Lower lobe of right lung (tissue), 2 donors: ENCODE results near the gene CCDC47. TPM values are rescaled to one million over a fixed set of nuclear protein-coding genes. Genes with fewer than 3 reads are reported as not detected.
"Not testable (repeated sequence)": the region's sequence is repeated elsewhere in the genome, so short reads cannot be mapped to it uniquely, and the experiment has no call there.

ENCODE experiments used
- ATAC-seq, 2 donors: fragments of 200-7000 bp; cut with Tn5 transposase; one replicate each; pipeline ENCODE4 v1.9.1; 2020 to 2022; ENCODE audit warnings: mild to moderate bottlenecking in 2 of 2, moderate library complexity in 2 of 2
- DNase-seq: peaks from one replicate; pipeline ENCODE4 v3.0.0-alpha.2; 2020
- H3K27ac ChIP-seq: fragments of 200-600 bp; one replicate; pipeline ENCODE4 v1.8.0; 2022
- H3K27me3 ChIP-seq: fragments of 200-600 bp; one replicate; pipeline ENCODE4 v1.8.0; 2022; ENCODE audit warnings: low read depth
- H3K36me3 ChIP-seq: fragments of 200-600 bp; one replicate; pipeline ENCODE4 v1.8.0; 2022; ENCODE audit warnings: mild to moderate bottlenecking
- H3K4me1 ChIP-seq: fragments of 200-600 bp; one replicate; pipeline ENCODE4 v1.8.0; 2022
- H3K4me3 ChIP-seq: fragments of 200-600 bp; one replicate; pipeline ENCODE4 v1.8.0; 2022; ENCODE audit warnings: mild to moderate bottlenecking
- H3K9me3 ChIP-seq: fragments of 200-600 bp; one replicate; pipeline ENCODE4 v1.8.0; 2022
- intact Hi-C: fragments of 100-400 bp; cut with DNase I; formaldehyde crosslinking; loops from one replicate; pipeline ENCODE4 v1.11.0; 2022
- total RNA-seq: library from RNA; stranded (reverse); fragmentation: NEBNext Ultra II Directional; extraction: Animal tissue kit (Norgen Biotek cat#: 25700); gene quantifications from one replicate; pipeline ENCODE4 v1.2.1, GENCODE V29; 2021
- TF ChIP-seq, protein P1 (sequence below): fragments of 200-600 bp; IDR thresholded peaks from one replicate; pipeline ENCODE4 v1.8.0; 2022; ENCODE audit warnings: antibody characterized with exemption, mild to moderate bottlenecking
- donor health status: DM: no; HTN: yes; CAD: no; lungs with severe emphysema.

Gene CCDC47
- total RNA-seq, 1 donor from 2014 or later, result 80.2 TPM

DNA sequence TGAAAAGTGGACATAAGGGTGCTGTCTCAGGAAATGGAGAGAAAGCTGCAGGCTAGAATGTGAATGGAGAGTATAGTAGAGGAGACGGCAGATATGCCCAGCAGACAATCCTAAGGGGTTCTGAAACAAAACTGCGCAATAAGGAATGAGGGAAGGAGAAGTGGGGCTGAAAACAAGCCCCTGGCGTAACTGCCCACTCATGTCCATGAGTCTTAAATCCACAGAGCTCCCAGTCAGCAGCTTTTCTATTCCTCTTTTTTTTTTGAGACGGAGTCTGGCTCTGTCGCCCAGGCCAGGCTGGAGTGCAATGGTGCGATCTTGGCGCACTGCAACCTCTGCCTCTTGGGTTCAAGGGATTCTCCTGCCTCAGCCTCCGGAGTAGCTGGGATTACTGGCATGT is 37.7 kb downstream of the CCDC47 start:
- ATAC-seq, result no peak

DNA sequence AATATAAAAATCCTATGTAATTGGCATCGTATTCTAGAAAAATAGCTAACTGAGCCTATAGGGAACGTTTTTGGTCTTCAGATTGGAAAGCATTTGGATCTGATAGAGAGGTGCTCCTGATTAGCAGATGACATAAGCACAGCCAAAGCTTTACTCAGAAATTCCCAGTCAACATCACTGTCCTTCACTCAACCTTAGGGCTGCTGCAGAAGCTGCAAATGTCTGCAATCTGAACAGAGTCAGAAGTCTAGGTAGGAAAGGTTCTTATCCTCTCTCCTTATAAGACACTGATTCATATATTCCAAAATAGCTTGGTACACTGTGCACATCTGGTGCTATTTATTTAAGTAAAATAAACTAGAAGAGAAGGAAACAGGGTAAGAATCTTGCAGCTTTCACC is 51.0 kb downstream of the CCDC47 start:
- DNase-seq (no peak), ATAC-seq (no peak)
- intact Hi-C loops, result no loop called here
- H3K27ac ChIP-seq, result no peak overlapping the region
- TF ChIP-seq, protein P1, sequence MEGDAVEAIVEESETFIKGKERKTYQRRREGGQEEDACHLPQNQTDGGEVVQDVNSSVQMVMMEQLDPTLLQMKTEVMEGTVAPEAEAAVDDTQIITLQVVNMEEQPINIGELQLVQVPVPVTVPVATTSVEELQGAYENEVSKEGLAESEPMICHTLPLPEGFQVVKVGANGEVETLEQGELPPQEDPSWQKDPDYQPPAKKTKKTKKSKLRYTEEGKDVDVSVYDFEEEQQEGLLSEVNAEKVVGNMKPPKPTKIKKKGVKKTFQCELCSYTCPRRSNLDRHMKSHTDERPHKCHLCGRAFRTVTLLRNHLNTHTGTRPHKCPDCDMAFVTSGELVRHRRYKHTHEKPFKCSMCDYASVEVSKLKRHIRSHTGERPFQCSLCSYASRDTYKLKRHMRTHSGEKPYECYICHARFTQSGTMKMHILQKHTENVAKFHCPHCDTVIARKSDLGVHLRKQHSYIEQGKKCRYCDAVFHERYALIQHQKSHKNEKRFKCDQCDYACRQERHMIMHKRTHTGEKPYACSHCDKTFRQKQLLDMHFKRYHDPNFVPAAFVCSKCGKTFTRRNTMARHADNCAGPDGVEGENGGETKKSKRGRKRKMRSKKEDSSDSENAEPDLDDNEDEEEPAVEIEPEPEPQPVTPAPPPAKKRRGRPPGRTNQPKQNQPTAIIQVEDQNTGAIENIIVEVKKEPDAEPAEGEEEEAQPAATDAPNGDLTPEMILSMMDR, result no peak
- H3K4me1 ChIP-seq, result no peaks in the 10 kb centered on the region
- H3K4me3 ChIP-seq, result no peak overlapping the region
- no peaks in the 10 kb centered on the region for H3K9me3 ChIP-seq
- peaks cover 44% of the 10 kb centered on the region for H3K36me3 ChIP-seq
- no peaks in the 10 kb centered on the region for H3K27me3 ChIP-seq

More for the DNA sequence above, 37.7 kb downstream of the CCDC47 start:
- Histone ChIP-seq H3K36me3 (no peaks in the 10 kb centered on the region), H3K4me1 (peaks cover 6% of the 10 kb centered on the region), H3K4me3 (no peak overlapping the region), H3K27ac (no peak overlapping the region), H3K9me3 (no peaks in the 10 kb centered on the region), H3K27me3 (no peaks in the 10 kb centered on the region)
- TF ChIP-seq, protein P1, result no peak
- no peak for DNase-seq
- intact Hi-C loops, result no loop called here

DNA sequence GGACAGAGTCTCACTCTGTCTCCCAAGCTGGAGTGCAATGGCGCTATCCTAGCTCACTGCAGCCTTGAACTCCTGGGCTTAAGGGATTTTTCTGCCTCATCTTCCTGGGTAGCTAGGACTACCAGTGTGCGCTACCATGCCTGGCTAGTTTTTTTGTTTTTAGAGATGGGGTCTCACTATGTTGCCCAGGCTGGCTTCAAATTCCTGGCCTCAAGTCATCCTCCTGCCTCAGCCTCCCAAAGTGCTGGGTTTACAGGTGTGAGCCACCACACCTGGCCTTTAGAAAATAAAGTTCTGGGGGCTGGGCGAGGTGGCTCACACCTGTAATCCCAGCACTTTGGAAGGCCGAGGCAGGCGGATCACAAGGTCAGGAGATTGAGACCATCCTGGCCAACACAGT is 53.2 kb downstream of the CCDC47 start:
- H3K27me3 ChIP-seq, H3K27ac ChIP-seq, ATAC-seq, H3K4me1 ChIP-seq, H3K4me3 ChIP-seq, H3K9me3 ChIP-seq, DNase-seq, intact Hi-C loops: not testable (repeated sequence)
- peaks cover 38% of the 10 kb centered on the region for H3K36me3 ChIP-seq

DNA sequence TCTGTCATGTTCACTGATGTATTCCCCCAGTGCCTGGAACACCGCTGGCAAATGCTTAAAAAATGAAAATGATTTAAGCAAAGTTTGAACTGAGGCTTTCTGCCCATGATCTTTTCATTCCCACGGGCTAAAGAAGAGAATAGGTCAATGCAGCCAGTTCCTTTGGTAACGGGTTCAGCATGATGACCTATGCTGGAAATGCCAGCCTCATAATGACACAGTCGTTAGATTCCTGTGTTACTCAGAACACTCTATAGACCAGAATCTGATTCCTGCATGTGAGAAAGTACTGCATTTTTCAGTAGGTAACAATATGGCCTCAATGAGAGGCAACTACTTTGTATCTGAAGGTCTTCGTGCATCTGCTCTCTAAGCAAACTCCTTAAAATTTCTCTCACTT is 54.4 kb downstream of the CCDC47 start:
- intact Hi-C loops, result no loop called here
- H3K9me3 ChIP-seq, result no peaks in the 10 kb centered on the region
- no peak overlapping the region for H3K4me3 ChIP-seq
- no peaks in the 10 kb centered on the region for H3K27me3 ChIP-seq
- no peak overlapping the region for H3K27ac ChIP-seq
- no peak for ATAC-seq
- peaks cover 37% of the 10 kb centered on the region for H3K36me3 ChIP-seq
- no peaks in the 10 kb centered on the region for H3K4me1 ChIP-seq
- no peak for DNase-seq
- TF ChIP-seq, protein P1, result no peak

DNA sequence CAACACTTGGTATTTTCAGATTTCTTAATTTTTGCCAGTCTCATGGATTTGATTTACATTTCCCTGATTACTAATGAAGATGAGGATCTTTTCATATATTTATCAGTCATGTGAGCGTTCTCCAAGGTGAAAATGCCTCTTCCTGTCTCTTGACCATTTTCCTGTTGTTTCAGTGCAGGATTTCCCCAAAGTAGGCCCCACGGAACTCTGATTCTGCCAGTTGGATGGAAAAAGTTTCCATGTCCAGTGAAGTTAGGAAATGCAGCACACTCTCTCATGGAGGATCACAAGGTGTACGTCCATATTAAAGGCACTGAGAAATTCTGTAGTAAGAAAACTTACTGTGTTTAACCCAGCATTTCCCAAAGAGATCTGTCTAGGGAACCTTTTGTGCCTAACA is 57.0 kb downstream of the CCDC47 start:
- Histone ChIP-seq H3K27me3 (no peaks in the 10 kb centered on the region), H3K4me1 (no peaks in the 10 kb centered on the region), H3K9me3 (no peaks in the 10 kb centered on the region), H3K36me3 (peaks cover 53% of the 10 kb centered on the region), H3K27ac (no peak overlapping the region), H3K4me3 (no peak overlapping the region)
- DNase-seq (no peak), ATAC-seq (no peak)
- intact Hi-C loops, result no loop called here
- TF ChIP-seq, protein P1, result no peak

DNA sequence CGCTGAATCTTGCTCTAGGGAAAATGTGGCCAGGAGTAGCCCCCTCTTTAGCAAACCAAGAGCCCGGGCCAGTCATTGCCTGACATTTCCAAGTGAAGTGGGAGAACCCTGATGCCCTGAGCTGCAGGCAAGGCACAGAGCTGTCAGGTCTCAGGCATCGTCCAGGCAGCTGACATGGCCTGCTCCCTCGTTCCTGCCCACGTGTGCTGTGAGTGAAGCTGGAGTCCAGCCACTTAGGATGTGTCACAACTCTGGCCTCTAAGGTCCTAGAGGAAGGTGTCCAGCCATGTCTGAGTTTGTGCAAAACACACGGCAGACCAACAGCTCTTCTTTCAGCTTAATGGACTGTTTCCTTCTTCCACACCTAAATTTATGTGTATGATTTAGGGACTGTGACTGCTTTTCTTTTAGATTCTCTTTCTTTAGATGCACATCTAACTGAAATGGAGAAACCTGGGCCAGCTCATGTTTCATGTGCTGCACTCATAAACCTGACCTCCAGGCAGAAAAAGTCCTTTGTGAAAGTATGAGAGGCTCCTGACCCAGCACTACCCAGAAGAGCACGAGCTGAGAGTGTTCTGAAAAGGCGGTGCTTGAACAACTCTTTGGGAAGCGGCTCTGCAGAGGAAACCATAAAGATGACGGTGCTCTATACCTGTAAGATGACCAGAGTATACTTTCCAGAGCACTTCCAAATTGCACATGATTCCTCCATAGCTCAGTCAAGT is 58.7 kb downstream of the CCDC47 start:
- intact Hi-C loops, result no loop called here
- H3K9me3 ChIP-seq, result no peaks in the 10 kb centered on the region
- peaks cover 65% of the 10 kb centered on the region for H3K36me3 ChIP-seq
- DNase-seq, result no peak
- no peak for ATAC-seq
- H3K4me1 ChIP-seq, result no peaks in the 10 kb centered on the region
- no peak overlapping the region for H3K4me3 ChIP-seq
- TF ChIP-seq, protein P1, result no peak
- no peaks in the 10 kb centered on the region for H3K27me3 ChIP-seq
- H3K27ac ChIP-seq, result no peak overlapping the region
